ENCODE measurements around the gene EPG5. TPM values are rescaled to one million over a fixed set of nuclear protein-coding genes. Genes with fewer than 3 reads are reported as not detected.

EPG5 gene
- total and polyA plus RNA-seq, 2 of the 4 experiments (the other 2 are of a cell fraction): 37.3 to 114 TPM

DNA sequence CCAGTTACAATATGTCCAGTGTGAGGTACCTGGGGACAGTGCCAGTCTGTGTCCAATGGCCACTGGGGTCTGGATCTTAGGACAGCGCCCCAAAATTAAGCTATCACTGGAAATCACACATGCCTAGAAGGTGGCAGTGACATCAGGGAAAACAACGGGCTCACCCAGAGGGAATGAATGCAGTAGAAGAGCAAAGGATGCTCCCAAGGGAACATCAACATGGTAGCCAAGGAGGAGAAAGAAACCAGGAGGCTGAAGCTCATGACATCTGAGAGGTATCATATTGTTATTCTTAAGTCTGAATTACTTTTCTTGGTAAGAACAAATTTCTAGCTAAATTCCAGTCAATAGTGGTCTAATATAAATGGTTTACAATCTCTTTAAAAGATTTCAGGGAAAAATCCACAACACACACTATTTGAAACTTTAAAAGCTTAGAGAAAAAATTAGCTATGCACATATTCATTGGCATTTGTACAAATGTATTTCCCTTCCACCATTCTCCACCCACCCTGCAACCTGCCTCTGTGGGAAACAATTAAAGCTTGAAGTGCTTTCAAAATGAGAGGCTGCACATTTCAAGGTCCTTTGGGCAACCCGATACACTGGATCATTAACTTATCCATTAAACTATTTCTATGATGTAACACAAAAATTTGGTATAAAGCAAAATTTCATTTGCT, 86.1 kb downstream of the EPG5 start:
- ATAC-seq (ENCODE audit: low read depth): no peak
- in situ Hi-C loops (cut with MboI; ENCODE audit: low sequenced_read_pairs): loop anchor here (5.0 kb wide), 1 partner anchor 189 kb away; no protein-coding TSS in a partner anchor

More for the DNA sequence above, 86.1 kb downstream of the EPG5 start:
- H4K91ac ChIP-seq (ENCODE audit: insufficient read depth, low read depth, low read length): no peak overlapping the region
- H4K8ac ChIP-seq (ENCODE audit: low read depth in 2 of 2, low read length in 2 of 2): no peak overlapping the region
- no peak overlapping the region for H4K5ac ChIP-seq (ENCODE audit: low read depth, low read length)
- no peak overlapping the region for H2AFZ ChIP-seq (replicated peaks; ENCODE audit: low read length, poor library complexity)
- no peak overlapping the region for H3K14ac ChIP-seq (replicated peaks; ENCODE audit: low read depth, low read length)
- H3K23ac ChIP-seq (ENCODE audit: low read depth, low read length): no peak overlapping the region
- WGBS, 2 experiments (ENCODE audit: extremely low coverage in 2 of 2, insufficient read length in 1 of 2): no CpG with 5 or more reads among the region's 3 CpGs
- POLR2A ChIA-PET (ENCODE audit: unreplicated experiment): no interaction called here
- H3K27me3 ChIP-seq (ENCODE audit: control insufficient read depth, insufficient read depth, low read length): no peaks in the 10 kb centered on the region
- no peaks in the 10 kb centered on the region for H3K9me3 ChIP-seq (ENCODE audit: control insufficient read depth, insufficient read depth, low read length)
- BruUV-seq (replicated peaks): no TSS peak
- no peaks in the 10 kb centered on the region for H3K9me1 ChIP-seq (ENCODE audit: insufficient read depth, low read length)
- no peaks in the 10 kb centered on the region for H4K20me1 ChIP-seq (ENCODE audit: insufficient read depth, low read length)
- intact Hi-C loops (cut with micrococcal nuclease): loop anchor here (1.0 to 2.0 kb wide), 3 partner anchors 42 to 216 kb away; no protein-coding TSS in a partner anchor
- no peak overlapping the region for H3K18ac ChIP-seq (ENCODE audit: low read depth, low read length)
- no peak for TF ChIP-seq MXI1 (IDR thresholded peaks at IDR 0.05; ENCODE audit: borderline replicate concordance, low read depth, low read length)
- H2AK5ac ChIP-seq (ENCODE audit: low read depth, low read length): peak overlapping the region; percentile 7; the same call in 1 of the 2 replicates
- H3K9ac ChIP-seq (ENCODE audit: low read depth, low read length): no peak overlapping the region
- no peak overlapping the region for H3K27ac ChIP-seq (ENCODE audit: insufficient read depth, low read length)
- no peak overlapping the region for H3K4me2 ChIP-seq (ENCODE audit: low read depth, low read length)
- no peak overlapping the region for H3K4me3 ChIP-seq (ENCODE audit: insufficient read depth, low read depth, low read length)
- peaks cover 29% of the 10 kb centered on the region for H3K36me3 ChIP-seq (ENCODE audit: control insufficient read depth, insufficient read depth, low read length)
- H3K4ac ChIP-seq (ENCODE audit: low read depth, low read length): 0 out of 2 replicates have a peak overlapping the region, but pooled peaks have one; percentile 2
- H3K79me1 ChIP-seq (ENCODE audit: low read depth in 1 of 2, low read length in 2 of 2): peaks cover 16 to 19% of the 10 kb centered on the region in 2 experiments
- dilution Hi-C loops (cut with HindIII; ENCODE audit: low sequenced_read_pairs, unreplicated experiment): no loop called here
- CTCF ChIA-PET: interaction anchor here (0.9 to 2.2 kb wide), 8 partner anchors 11 to 215 kb away, joined by 3 to 15 read pairs (median 5); no protein-coding TSS in a partner anchor
- no peak for DNase-seq
- no peak overlapping the region for H2BK15ac ChIP-seq (ENCODE audit: low read depth, low read length)
- H2BK120ac ChIP-seq (ENCODE audit: low read depth, low read length): no peak overlapping the region
- H2AK9ac ChIP-seq (replicated peaks; ENCODE audit: low read depth, low read length, poor library complexity): no peak overlapping the region
- no peak overlapping the region for H2BK5ac ChIP-seq (ENCODE audit: low read depth, low read length, poor library complexity, severe bottlenecking)
- H3K56ac ChIP-seq (ENCODE audit: extremely low read depth, insufficient read depth, low read length): no peak overlapping the region
- H2BK20ac ChIP-seq (ENCODE audit: low read depth, low read length): no peak overlapping the region
- no peaks in the 10 kb centered on the region for H3K4me1 ChIP-seq (ENCODE audit: control insufficient read depth, insufficient read depth, low read length)

All from IMR-90 (cell line).